Colonic mucosa (tissue), 4 donors: Measurements from ENCODE around the gene FYB1. TPM values are rescaled to one million over a fixed set of nuclear protein-coding genes. Genes with fewer than 3 reads are reported as not detected.

Source experiments
- DNase-seq: peaks from one replicate; pipeline ENCODE4 v3.0.0-alpha.2; 2020
- H3K27ac ChIP-seq: fragments of 200-600 bp; one replicate; pipeline ENCODE4 v1.8.0; 2021
- H3K27me3 ChIP-seq: fragments of 200-600 bp; one replicate; pipeline ENCODE4 v1.8.0; 2021
- H3K36me3 ChIP-seq: fragments of 200-600 bp; one replicate; pipeline ENCODE4 v1.8.0; 2021
- H3K4me1 ChIP-seq: fragments of 200-600 bp; one replicate; pipeline ENCODE4 v1.8.0; 2021; ENCODE audit warnings: mild to moderate bottlenecking
- H3K4me3 ChIP-seq: fragments of 200-600 bp; one replicate; pipeline ENCODE4 v1.8.0; 2021
- H3K9ac ChIP-seq, 2 donors: one replicate each; pipeline ENCODE4 v1.7.0; 2013; ENCODE audit warnings: control low read depth in 2 of 2, low read depth in 2 of 2, low read length in 2 of 2
- H3K9me3 ChIP-seq: fragments of 200-600 bp; one replicate; pipeline ENCODE4 v1.8.0; 2021
- intact Hi-C: fragments of 100-400 bp; cut with DNase I; formaldehyde crosslinking; loops from one replicate; pipeline ENCODE4 v1.14.1; 2022
- total RNA-seq, 2 donors: library from RNA; stranded (reverse); fragmentation: NEBNext Ultra II Directional in 1 of 2; extraction: Animal tissue kit (Norgen Biotek cat#: 25700) in 1 of 2; gene quantifications; one replicate each; pipeline ENCODE4 v1.2.1, GENCODE V29; 2021
- TF ChIP-seq, protein P1 (sequence below): fragments of 200-600 bp; IDR thresholded peaks from one replicate; pipeline ENCODE4 v1.8.0; 2022; ENCODE audit warnings: antibody characterized with exemption, mild to moderate bottlenecking
- donor health status: healthy.
- donor health status: DM: no; HTN: no; CAD: no.
- donor health status: DM: no; HTN: no; CAD: no.

Gene FYB1
- total RNA-seq, 2 donors from 2014 or later = 6.1 to 8.6 TPM

DNA sequence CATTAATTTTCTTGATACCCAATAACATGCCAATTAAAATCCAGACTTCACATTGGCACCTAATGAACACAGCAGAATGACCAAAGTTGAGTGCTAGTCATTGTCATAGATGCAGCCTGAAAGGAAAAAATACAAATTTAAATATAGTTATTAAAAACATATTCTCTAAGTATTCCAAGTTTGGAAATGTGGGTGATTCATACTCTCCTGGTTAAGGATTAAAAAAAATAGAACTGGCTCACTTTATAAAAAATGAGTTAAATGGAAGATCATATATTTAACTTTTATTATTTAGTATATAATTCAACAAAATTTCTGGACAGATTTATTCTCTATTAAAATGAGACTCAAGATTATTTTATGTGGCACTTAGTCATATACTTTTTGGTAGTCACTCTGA lies 112.0 kb downstream of the FYB1 start:
- Histone ChIP-seq H3K36me3 (no peaks in the 10 kb centered on the region), H3K9ac (no peak overlapping the region), H3K9me3 (no peaks in the 10 kb centered on the region), H3K4me3 (no peak overlapping the region), H3K27ac (no peak overlapping the region), H3K4me1 (no peaks in the 10 kb centered on the region), H3K27me3 (no peaks in the 10 kb centered on the region)
- no peak for DNase-seq
- TF ChIP-seq, protein P1, sequence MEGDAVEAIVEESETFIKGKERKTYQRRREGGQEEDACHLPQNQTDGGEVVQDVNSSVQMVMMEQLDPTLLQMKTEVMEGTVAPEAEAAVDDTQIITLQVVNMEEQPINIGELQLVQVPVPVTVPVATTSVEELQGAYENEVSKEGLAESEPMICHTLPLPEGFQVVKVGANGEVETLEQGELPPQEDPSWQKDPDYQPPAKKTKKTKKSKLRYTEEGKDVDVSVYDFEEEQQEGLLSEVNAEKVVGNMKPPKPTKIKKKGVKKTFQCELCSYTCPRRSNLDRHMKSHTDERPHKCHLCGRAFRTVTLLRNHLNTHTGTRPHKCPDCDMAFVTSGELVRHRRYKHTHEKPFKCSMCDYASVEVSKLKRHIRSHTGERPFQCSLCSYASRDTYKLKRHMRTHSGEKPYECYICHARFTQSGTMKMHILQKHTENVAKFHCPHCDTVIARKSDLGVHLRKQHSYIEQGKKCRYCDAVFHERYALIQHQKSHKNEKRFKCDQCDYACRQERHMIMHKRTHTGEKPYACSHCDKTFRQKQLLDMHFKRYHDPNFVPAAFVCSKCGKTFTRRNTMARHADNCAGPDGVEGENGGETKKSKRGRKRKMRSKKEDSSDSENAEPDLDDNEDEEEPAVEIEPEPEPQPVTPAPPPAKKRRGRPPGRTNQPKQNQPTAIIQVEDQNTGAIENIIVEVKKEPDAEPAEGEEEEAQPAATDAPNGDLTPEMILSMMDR = no peak
- intact Hi-C loops = no loop called here

DNA sequence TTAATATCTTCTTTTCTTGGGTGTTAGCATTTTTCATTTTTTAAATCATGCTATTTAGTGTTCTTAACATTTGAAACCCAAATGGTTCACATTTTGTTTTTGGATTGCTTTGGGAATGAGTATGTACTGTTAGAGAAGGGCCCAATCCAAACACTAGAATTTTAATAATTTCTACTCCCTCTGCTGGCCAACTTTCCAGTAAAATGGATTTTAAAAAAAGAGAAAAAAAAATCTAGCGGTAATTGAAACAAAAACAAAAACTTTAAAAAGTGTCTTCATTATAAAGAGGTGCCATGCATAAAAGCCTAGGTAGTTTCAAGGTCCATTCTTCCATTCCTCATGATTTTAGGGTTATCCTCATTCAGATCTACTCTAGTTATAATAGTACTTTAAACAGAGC lies 113.0 kb downstream of the FYB1 start:
- intact Hi-C loops = no loop called here
- TF ChIP-seq, protein P1 = no peak
- DNase-seq = no peak
- no peak overlapping the region for H3K4me3 ChIP-seq
- no peaks in the 10 kb centered on the region for H3K27me3 ChIP-seq
- no peaks in the 10 kb centered on the region for H3K4me1 ChIP-seq
- no peaks in the 10 kb centered on the region for H3K9me3 ChIP-seq
- H3K27ac ChIP-seq = no peak overlapping the region
- H3K9ac ChIP-seq = no peak overlapping the region
- no peaks in the 10 kb centered on the region for H3K36me3 ChIP-seq

DNA sequence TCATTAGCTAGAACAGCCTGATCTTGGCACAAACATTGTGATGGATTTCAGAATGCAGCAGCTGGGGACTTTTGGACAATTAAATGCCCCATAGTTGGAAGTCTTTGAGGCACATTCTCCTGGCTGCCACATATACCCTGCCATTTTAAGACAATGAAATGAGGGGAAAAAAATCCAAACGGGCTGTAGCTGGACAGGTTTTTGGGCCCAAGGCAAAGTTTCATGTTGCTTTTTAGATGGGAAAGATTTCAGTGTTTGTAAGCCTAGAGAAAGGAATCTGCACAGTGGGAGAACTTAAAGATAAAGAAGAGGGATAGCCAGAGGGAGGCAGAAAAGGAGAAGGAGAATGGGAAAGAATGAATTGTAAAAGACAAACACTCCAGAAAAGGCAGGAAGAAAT lies 115.1 kb downstream of the FYB1 start:
- Histone ChIP-seq H3K27me3 (no peaks in the 10 kb centered on the region), H3K36me3 (no peaks in the 10 kb centered on the region), H3K9ac (no peak overlapping the region), H3K9me3 (no peaks in the 10 kb centered on the region), H3K4me3 (no peak overlapping the region), H3K4me1 (no peaks in the 10 kb centered on the region), H3K27ac (no peak overlapping the region)
- DNase-seq = no peak
- TF ChIP-seq, protein P1 = no peak
- intact Hi-C loops = no loop called here

DNA sequence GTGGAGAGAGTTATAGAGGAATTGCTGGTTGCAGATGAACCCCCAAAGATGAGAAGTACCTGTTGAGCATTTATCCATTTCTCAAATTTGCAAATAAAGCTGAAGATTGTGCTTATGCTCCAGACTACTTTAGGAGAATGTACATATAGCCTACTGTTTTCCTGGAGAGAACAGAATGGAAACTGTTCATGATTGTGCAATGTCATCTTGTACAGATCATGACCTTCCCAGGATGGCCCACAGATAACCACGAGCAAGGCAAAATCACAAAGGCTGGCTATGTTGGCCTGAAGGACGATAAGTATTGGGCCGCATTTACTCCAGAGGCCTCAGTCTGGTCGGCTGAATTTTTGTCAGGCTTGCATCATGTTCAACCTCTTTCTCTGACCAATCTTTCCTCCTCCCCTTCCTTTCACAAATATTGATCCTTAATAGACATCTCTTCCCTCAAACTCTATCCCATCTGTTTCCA lies 116.6 kb downstream of the FYB1 start:
- TF ChIP-seq, protein P1 = no peak
- no peaks in the 10 kb centered on the region for H3K36me3 ChIP-seq
- intact Hi-C loops = no loop called here
- no peak for DNase-seq
- H3K9ac ChIP-seq = no peak overlapping the region
- H3K27me3 ChIP-seq = no peaks in the 10 kb centered on the region
- H3K9me3 ChIP-seq = no peaks in the 10 kb centered on the region
- no peak overlapping the region for H3K4me3 ChIP-seq
- H3K4me1 ChIP-seq = no peaks in the 10 kb centered on the region
- no peak overlapping the region for H3K27ac ChIP-seq

DNA sequence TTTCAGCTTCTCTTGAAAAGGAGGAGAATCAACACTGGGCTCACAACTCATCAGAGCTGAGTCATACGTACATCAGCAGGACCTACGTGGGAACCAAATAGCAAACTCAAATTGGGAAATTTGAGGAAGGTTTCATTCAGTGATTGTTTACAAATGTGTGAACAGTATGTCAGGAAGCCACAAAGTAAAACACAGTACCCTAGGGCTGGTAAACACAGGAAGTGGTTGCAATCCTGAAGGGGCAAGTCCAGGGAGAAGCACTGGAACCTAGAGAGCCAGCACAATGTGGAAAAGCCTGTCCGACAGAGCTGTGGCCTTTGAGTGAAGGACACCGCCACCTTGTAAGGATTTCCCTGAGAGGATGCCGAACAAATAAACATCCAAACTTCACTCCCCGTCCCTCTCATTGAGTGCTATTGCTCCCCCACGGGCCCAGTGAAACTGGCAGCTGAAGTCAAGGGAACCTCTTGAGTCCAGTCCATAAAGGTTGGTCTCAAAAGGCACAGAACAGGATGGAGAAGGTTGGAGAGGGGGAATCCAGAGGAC lies 118.4 kb downstream of the FYB1 start:
- Histone ChIP-seq H3K9me3 (no peaks in the 10 kb centered on the region), H3K36me3 (no peaks in the 10 kb centered on the region), H3K9ac (no peak overlapping the region), H3K27ac (no peak overlapping the region), H3K4me3 (no peak overlapping the region), H3K4me1 (no peaks in the 10 kb centered on the region), H3K27me3 (no peaks in the 10 kb centered on the region)
- no peak for DNase-seq
- TF ChIP-seq, protein P1 = no peak
- intact Hi-C loops = no loop called here
